GM18951 (cell line): ENCODE results near the gene FLG.
"Not testable (repeated sequence)": the region's sequence is repeated elsewhere in the genome, so short reads cannot be mapped to it uniquely, and the experiment has no call there.

Source experiments
- POLR2A ChIP-seq: IDR thresholded peaks from 4 replicates; pipeline ENCODE4 v1.6.1; 2011; ENCODE audit warnings: mild to moderate bottlenecking; ENCODE audit not compliant: insufficient read length, insufficient read depth; ENCODE audit errors: extremely low read depth
- in situ Hi-C: fragments of 300-500 bp; cut with MboI; formaldehyde crosslinking; loops from one replicate; pipeline ENCODE4 v1.12.0; 2022; ENCODE audit warnings: low sequenced_read_pairs, mixed read lengths, inconsistent platforms; ENCODE audit not compliant: unreplicated experiment

Gene FLG

GRCh38 chr1:152309955-152310354 lies 15.1 kb downstream of the FLG start:
- no peak for TF ChIP-seq POLR2A
- in situ Hi-C loops, result no loop called here

GRCh38 chr1:152309320-152309901 lies 15.6 kb downstream of the FLG start:
- in situ Hi-C loops, result not testable (repeated sequence)

GRCh38 chr1:152308758-152309157 lies 16.3 kb downstream of the FLG start:
- in situ Hi-C loops, result not testable (repeated sequence)

GRCh38 chr1:152307970-152308369 lies 17.1 kb downstream of the FLG start:
- in situ Hi-C loops, result not testable (repeated sequence)

- in situ Hi-C loops, result not testable (repeated sequence)
Measured at GRCh38 chr1:152306123-152306522, 18.9 kb downstream of the FLG start.

- in situ Hi-C loops, result not testable (repeated sequence)
Measured at GRCh38 chr1:152304773-152305172, 20.3 kb downstream of the FLG start.

GRCh38 chr1:152303139-152303872 lies 21.7 kb downstream of the FLG start:
- in situ Hi-C loops, result not testable (repeated sequence)

- in situ Hi-C loops, result not testable (repeated sequence)
Measured at GRCh38 chr1:152256394-152256793, 68.6 kb downstream of the FLG start.
